Inferior parietal cortex (tissue), 1 donor: ENCODE results near the gene C8A.

Source experiments
- DNase-seq: peaks from one replicate; pipeline ENCODE4 v3.0.0-alpha.2; 2016; ENCODE audit errors: extremely low spot score

The C8A gene

DNA sequence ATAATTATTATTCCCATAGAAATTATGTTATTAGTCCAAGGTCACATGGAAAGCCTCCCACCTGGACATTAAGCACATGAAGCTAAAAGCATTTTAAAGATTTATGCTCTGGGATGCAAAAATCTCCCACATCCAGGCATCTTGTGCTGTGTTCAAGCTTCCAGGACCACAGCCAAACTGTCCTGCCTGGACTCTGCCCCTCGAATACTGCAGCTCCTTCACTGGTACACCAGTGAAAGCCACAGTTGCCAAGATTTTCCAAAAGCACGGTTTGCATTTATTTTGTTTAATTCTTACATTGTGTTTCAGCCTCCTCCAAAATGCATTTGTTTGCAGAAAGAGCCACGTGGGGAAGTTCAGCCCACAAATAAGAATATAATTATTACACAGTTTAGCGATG, 72.6 kb downstream of the C8A start:
- no peak for DNase-seq

DNA sequence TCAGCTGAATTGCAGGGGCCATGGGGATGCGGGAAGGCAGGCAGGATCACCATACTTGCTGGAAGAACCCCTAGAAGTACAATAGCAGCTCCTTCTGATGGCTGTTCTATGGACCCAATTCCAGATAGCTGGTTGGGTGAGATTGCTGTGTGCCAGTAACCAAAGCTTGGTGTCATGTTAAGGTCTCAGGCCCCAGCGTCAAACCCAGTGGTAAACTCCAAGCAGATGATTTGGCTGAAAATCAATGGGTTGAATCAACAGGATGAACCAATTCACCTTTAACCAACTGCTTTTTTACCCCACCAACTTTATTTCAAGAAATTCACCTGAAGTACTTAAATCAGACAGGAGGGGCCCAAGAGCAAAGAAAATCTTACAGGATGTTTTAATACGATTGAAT, 73.4 kb downstream of the C8A start:
- DNase-seq = no peak

DNA sequence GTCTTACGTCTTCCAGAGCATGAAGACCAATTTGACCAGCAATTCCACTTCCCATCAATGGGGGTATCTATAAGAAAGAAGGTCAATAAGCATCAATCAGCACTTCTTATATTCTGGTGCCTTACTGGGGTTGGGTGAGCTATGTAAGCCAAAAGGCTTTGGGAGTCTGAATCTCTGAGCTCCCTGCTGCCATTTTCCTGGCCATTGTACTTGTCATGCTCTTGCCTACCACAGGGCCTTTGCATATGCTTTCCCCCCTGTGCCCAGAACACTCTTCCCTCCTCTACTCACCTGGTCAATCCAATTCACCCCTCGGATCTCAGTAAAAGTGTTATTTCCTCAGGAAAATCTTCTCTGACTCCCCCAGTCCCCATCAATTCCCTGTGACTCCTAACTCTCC, 74.9 kb downstream of the C8A start:
- no peak for DNase-seq

DNA sequence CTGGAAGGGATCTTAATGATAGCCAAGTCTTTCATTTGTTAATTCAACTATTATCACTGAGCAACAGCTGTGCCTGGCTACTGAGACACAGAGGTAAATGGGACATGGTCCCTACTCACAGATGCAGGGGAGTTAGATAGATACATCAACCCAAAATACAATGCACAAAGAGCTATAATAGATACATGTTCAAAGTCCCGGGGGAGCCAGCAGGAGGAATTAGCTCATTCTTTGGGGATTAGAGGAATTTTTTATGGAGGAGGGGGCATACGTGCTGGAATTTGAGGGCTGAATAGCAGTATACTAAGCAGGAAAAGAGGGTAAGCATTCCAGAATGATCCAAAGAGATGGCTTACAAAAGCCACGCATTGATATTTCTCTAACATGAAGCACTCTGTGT, 76.6 kb downstream of the C8A start:
- DNase-seq = no peak

DNA sequence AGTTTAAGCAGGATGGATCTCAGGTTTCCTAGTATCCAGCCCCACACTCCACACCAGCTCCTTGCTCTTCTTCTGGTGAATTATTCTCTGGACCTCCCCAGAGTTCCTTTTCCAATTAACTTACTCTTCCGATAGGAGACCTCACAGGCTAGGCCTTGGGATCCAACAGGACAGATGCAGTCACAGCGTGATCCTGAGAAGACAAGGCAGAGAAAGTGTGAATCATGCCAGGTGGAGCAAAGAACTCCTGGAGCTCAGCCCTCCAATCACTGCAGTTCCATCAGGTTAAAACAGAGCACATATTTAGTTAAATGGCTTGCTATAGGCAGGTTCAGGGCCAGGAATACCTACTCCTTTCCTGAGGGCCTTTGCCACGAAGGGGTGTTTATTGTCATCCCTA, 77.1 kb downstream of the C8A start:
- no peak for DNase-seq

DNA sequence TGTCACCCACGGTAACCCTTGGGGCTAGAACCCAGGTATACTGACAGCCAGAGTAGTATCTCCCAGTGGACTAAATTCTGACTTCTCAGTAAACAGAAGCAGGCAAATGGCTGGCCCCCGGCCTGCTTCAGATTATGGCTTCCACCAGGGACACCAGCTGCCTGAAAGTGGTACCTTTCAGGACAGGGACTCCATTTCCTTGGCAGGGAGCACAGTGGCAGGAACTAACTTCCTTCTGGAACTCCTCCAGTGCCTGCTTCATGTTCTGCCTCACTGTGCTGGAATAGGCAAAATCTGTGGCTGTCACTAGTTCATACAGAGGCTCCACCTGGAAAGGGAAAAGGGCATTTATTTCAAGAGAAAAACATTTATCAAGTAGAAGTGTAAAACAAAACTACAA, 78.6 kb downstream of the C8A start:
- no peak for DNase-seq

DNA sequence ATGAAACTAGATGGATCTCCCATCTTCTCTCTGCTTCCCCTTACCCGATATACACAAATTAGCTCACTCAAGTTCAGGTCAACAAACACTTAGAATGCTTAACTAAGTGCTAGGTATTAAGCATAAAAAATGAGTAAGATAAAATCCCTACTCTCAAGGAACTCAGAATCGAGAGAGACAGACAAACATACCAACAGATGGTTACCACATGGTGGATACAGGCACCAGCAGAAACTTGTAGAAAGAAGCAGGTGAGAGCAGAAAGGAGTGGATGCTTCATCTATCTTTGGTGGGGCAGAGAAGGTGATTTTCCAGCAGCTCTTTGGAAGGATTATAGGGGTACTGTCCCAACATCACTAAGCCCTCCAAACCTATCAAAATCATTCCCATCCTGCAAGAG, 79.0 kb downstream of the C8A start:
- no peak for DNase-seq

DNA sequence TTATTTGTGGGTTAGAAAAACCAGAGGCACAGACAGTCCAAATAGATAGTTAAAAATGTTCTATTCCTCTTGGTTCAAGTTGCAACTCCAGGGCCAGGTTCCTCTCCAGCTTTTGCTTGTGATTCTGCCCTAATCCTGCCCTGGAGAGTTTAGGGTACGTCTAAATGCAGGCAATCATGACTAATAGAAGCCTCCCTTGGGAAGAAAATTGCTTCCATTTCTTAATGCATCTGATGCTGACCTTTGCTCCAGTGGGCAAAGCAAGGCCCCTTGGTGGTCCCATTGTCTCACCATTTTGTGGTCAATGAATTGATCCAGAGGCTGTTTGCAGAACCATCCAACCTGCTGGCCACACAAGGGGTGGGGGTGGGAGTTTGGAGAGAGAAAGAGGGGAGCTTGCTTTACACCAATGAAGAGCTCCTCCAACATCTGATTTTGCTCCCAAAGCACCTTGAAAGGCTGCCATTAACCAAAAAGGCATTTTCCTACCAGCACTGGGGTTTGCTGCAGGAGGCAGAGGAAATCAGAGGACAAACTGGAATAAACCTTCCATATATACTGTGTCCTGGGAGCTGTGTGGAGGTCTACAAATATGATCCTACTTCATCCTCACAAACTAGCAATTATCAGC, 79.9 kb downstream of the C8A start:
- DNase-seq = no peak

DNA sequence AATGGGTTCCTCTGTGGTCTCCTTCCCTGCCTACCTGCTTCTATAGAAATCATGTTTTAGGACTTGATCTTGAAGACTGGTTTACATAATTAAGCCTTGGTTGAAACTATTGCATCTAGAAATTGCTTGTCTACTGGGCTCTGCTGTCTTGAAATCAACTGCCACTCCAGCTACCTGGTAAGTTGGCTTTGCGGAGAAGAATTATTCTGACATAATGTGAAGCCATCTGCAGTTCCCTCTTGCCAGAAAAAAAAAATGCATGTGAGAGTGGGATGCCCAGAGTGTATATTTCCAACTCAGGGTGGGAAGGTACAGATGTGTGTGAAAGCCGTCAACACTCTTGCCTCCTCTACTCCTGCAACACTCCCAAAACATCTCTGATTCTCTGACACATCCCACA, 84.0 kb downstream of the C8A start:
- DNase-seq = no peak

DNA sequence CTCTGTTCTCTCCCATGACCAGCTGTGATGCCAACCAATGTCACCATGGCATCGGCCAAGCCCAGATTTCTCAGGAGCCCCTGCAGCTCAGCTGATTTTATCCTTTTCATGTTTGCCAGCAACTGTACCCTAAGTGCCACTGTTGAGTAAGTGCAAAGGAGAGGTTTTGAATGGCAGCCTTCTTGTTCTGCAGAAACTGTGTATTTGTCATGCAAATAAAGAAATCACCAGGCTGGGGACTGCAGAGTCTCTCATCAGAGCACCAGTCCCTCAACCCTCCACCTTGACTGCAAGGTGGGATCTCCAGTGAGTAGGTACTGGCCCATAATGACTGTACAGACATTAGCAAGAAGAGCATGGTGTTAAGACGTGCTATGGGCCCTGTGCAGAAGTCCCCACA, 84.6 kb downstream of the C8A start:
- no peak for DNase-seq

DNA sequence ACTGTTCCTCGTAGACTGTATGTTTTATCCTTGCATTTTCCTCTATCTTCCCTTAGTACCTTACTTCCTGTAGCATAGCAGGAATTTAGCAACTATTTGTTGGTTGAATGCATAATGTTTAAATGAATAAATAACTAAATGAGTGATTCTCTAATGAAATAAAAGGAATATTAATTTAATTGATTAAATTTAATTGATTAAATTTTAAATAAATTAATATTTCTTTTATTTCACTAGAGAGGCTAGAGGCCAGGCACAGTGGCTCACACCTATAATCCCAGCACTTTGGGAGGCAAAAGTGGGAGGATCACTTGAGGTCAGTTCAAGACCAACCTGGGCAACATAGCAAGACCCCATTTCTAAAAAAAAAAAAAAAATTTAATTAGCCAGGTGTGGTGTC, 85.4 kb downstream of the C8A start:
- DNase-seq = no peak

DNA sequence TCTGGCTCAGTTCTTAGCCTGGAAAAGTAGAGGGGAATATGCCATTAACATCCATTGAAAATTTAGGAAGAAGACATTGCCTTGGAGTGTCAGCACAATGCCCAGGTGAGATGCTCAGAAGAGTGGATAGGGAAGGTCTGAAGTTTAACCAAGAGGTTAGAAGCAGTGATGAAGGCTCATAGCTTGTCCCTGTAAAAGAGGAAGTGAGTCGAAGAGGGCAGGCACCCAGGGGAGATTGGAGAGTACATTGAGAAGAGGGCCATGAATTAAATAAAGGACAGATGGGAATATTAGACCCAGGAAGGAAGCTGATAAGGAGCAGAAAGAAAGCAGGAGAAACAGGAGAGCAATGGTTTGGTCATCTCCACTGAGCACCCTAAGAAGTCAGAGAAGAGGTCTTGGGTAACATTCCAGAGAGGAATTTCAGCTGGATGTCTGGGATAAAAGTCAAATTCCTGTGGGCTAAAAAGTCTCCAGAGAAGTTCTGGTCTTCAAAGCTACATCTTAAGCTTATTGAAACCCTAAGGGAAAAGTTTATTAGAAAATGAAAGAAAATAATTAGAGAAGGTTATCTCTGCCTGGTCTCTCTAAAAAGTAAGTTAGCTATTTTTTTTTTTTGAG, 93.9 kb downstream of the C8A start:
- DNase-seq = no peak

DNA sequence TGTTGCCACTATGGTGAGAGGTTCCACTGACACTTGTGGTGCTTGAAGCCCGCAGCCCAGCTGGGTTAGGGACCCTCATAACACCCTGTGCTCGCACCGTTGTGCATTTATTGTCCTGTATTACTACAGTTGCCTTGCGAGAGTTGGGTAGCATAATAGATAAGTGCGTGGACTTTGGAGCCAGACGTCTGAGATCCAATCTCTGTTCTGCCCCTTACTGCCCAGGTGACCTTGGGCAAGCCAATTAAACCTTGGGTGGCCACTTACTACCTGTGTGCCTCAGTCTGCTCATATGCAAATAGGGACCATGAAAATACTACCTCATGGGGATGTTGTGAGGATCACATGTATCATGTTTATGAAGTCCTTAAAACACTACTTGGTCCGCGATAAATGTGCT, 97.9 kb downstream of the C8A start:
- DNase-seq = no peak

DNA sequence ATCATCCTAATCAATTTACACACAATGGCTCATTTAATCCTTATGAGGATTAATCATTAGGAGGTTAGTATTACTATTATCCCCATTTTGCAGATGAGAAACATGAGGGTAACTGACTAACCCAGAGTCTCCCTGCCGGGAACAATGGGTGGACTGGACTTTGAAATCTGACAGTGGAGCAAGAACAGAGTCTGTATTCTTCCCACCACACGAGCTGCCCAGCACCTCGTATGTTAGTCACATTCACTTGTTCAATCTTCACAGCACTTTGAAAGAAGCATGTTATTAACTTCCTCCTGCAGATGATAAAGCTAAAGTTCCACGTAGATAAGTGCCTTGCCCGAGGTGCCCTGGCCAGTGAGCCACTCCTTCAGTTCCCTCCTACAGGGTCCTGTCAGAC, 98.8 kb downstream of the C8A start:
- DNase-seq = no peak

DNA sequence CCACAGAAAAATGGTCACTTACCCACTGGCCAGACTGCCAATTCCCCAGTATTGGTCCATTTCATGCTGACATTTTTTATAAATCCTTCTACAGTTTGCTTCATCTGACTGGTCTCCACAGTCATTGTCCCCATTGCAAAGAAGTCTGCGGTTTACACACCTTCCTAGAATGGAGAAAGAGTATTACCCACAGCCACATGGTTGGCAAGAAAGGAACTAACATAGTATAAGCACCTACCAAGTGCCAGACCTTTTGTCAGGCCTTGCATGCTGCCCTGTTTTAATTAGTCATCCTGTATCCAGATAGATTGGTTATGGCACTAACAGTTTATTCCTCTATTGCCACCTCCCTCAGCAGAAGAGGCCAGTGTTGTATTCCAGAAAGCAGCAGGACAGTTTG, 100.1 kb downstream of the C8A start:
- DNase-seq = no peak

DNA sequence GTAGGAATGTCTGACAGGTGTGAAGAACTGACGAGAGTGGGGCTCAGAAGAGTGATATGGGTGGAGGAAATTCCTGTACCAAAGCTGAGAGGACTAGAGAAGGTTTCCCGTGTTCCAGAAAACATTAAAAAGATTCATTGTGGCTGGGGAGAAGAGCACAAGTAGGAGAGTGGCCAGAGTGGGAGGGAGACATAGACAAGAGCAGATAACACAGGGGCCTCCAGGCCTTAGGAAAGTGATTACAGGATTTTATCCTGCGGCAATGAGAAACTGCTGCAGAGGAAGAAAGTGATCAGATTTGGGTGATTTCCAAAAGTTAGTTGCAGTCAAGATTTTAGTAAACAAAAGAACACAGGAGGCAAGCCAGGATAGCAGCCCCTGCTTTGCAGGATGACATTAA, 103.3 kb downstream of the C8A start:
- no peak for DNase-seq

DNA sequence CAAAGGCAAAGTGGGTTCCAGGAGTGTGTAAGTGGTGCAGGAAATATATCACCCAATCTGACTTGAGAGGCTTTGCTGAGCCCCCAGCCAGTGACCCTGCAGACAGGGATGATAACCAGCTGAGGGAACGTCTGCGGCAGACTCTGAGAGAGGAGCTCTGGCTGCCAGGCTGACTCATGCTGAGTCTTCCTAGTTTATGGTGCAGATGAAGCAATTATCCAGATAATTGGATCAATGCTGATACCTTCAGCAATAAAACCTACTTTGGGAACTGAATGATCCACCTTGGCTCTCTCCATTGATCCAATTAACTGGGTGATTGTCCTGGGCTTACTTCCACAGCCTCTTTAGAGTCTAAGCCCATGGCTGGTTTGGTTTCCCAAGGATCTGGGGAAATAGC, 103.9 kb downstream of the C8A start:
- DNase-seq = no peak

DNA sequence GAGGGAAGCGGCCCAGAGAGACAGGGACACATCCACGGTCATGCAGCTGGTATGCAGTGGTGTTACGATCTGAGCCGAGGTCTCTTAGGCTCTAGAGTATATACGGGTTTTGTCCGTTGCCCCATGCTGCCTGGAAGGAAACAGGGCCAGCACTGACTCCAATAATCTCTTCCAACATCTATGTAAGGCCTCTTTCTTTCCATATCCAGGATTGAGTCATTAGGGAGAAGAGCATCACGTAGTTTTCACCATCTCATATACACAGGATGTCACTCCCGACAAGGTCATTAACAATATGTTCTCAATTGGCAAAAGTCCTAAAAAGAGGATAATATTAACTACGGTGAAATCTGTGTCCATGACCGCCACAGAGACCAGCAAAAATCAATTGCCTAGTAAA, 106.8 kb downstream of the C8A start:
- no peak for DNase-seq

DNA sequence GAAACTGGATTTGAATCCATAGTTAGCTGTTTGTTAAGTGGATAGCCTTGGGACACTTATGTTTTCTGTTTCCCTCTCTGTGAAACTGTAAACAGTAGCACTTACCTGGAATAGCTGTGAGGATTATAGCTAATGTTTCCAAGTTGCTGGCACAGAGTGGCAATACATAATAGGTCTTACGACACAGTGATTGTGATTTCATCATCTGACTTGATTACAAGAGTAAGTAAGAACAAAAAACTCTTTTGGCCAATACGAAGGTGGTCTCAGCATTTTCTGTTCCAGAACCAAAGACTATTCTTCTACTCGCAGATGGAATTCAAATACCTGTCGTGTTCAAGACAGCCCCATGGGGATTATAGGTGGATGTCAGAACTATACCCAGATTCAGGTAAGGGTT, 109.1 kb downstream of the C8A start:
- DNase-seq = no peak

DNA sequence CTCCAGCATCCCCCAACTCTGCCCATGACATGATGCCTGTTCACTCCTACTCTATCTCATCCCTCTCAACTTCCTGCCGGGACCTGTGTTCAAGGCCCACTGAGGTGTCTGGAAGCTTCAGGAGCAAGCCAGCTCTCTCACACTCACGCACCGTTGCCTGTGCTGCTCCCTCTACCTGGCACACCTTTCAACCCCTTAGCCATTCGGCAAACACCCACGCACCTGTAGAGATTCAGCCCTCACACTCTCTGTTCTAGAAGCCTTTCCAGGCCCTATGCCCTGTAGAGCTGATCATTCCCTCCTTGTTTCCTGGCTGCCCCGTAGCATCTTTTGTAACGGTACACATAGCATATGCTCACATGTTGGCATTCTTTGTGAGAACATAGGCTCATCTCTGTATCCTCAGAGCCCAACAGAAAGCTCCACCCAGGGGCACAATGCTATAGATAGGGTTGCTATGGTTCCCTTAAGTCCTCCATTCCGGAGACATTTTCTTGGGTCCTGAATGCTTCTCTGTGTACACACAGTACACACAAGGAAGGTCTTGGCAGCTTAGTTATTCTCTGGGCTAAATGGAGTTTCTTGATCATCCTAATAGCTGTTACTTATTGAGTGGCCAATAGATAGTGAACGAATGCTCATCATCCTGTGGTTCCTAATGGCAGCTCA, 109.9 kb downstream of the C8A start:
- no peak for DNase-seq

DNA sequence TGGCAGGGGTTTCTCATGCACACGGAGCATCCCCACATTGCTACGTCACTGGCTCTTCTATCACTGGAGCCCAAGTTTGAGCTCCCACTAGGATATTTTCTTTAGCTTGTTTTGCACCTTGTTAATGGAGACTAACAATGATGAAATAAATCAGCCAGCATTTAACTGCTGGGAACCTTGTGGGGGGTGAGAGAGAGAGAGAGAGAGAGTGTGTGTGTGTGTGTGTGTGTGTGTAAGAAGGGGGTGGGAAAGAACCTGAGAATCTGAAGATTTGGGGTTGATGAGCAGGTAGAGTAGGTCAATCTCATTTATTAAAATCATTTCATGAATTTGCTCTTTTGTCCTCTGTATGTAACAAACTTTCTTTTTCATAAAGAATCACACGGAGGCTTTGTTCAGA, 110.6 kb downstream of the C8A start:
- no peak for DNase-seq

DNA sequence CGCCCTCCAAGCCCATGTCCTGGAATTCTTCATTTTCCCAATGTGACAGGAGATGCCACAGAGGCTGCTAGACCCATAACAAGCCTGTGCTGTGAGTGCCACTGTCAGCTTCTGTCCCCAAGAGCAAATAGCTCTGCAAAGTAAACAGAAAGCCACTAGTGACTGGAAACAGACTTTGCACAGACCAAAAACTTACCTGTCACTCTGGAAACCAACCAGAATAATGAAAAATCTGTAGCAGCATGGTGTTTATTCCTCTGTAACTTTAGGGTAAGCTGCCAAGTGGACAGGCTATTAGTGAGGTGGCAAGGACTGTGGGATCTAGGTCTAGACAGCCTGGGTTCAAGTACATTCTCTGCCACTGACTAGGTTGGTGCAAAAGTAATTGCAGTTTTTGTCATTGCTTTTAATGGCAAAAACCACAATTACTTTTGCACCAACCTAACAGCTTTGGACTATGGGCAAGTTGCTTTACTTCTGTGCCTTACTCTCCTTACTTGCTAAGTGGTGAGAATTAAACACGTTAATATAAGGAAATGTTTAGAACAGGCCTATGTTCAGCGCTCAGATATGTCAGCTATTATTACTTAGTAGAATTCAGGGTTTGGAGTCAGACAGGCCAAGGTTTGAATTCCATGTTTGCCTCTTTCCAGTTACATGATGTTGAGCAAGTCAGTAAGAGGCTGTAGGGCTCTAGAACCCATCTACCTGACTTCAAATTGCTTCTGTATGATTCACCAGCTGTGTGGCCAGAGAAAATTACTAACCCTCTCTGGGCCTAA, 111.5 kb downstream of the C8A start, which contains the start of gene C8B:
TSS of gene C8B (minus strand) at position 100 of the 782 bp plus-strand sequence. CDS start at position 33, 67 bp downstream.
- no peak for DNase-seq

DNA sequence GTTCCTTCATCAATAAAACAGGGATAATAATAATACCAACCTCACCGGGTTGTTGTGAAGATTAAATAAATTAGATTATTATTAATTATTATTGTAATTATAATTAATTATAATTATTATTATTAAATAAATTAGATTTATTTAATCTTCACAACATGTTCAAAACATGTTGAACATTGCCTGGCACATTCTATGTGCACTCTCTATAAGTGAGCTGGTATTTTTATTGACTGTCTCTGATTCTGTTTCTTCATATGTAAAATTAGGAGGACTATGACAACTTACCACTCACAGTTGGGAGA, 112.1 kb downstream of the C8A start:
- DNase-seq = no peak
